GM10847 (cell line): ENCODE results near the gene OR2T3.
"Not testable (repeated sequence)": the region's sequence is repeated elsewhere in the genome, so short reads cannot be mapped to it uniquely, and the experiment has no call there.

Source experiments
- POLR2A ChIP-seq: IDR thresholded peaks from 2 replicates; pipeline ENCODE4 v1.6.1; 2011; ENCODE audit not compliant: insufficient read length; ENCODE audit errors: extremely low read depth

The OR2T3 gene

GRCh38 chr1:248473051-248473450, at the start of gene OR2T3:
Gene OR2T3 (plus strand): TSS chr1:248473351. CDS start chr1:248473351, 0 bp downstream.
- TF ChIP-seq POLR2A: not testable (repeated sequence)

- TF ChIP-seq POLR2A: not testable (repeated sequence)
Measured at GRCh38 chr1:248445399-248445798, 27.8 kb upstream of the OR2T3 start, which contains the start of gene OR2T2. Gene OR2T2 (plus strand): TSS chr1:248445637. CDS start chr1:248452798, 7,161 bp downstream.

GRCh38 chr1:248471154-248471553, 2.0 kb upstream of the OR2T3 start:
- no peak for TF ChIP-seq POLR2A

GRCh38 chr1:248488289-248488688, 15.1 kb downstream of the OR2T3 start, which contains the start of gene OR2T5:
Gene OR2T5 (plus strand): TSS chr1:248488589. CDS start chr1:248488589, 0 bp downstream.
- TF ChIP-seq POLR2A: not testable (repeated sequence)

- not testable (repeated sequence) for TF ChIP-seq POLR2A
Measured at GRCh38 chr1:248507773-248508172, 34.6 kb downstream of the OR2T3 start, which contains the start of gene OR2G6. Gene OR2G6 (plus strand): TSS chr1:248508073. CDS start chr1:248521647, 13,574 bp downstream.

DNA sequence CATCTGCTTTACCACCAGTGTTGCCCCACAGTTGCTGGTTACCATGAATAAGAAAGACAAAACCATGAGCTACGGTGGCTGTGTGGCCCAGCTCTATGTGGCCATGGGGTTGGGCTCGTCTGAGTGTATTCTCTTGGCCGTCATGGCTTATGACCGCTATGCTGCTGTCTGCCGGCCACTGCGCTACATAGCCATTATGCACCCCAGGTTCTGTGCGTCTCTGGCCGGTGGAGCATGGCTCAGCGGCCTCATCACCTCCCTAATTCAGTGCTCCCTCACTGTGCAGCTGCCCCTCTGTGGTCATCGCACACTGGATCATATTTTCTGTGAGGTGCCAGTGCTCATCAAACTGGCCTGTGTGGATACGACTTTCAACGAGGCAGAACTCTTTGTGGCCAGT, 48.7 kb downstream of the OR2T3 start:
- no peak for TF ChIP-seq POLR2A
